ENCODE results near the gene USPL1. TPM values are rescaled to one million over a fixed set of nuclear protein-coding genes. Genes with fewer than 3 reads are reported as not detected.
A peak's percentile ranks its signal among the peaks of the same experiment; 100 is the strongest.

USPL1 gene
- total RNA-seq, 4 donors from 2014 or later, result 23.6 to 31.0 (median 27.5) TPM

- no peak for DNase-seq
- Histone ChIP-seq H3K4me3 (replicated peaks in 1 of 3) (no peak overlapping the region), H3K4me1 (peaks cover 0 to 5% of the 10 kb centered on the region in 2 donors), H3K27ac (no peak overlapping the region), H3K27me3 (no peaks in the 10 kb centered on the region), H3K9me3 (no peaks in the 10 kb centered on the region), H3K36me3 (no peaks in the 10 kb centered on the region)
- 86 to 88% methylated on average over 2 of the region's 2 CpGs for WGBS, 2 donors
- no peak for TF ChIP-seq POLR2A (IDR thresholded peaks at IDR 0.05)
- TF ChIP-seq, protein P1, sequence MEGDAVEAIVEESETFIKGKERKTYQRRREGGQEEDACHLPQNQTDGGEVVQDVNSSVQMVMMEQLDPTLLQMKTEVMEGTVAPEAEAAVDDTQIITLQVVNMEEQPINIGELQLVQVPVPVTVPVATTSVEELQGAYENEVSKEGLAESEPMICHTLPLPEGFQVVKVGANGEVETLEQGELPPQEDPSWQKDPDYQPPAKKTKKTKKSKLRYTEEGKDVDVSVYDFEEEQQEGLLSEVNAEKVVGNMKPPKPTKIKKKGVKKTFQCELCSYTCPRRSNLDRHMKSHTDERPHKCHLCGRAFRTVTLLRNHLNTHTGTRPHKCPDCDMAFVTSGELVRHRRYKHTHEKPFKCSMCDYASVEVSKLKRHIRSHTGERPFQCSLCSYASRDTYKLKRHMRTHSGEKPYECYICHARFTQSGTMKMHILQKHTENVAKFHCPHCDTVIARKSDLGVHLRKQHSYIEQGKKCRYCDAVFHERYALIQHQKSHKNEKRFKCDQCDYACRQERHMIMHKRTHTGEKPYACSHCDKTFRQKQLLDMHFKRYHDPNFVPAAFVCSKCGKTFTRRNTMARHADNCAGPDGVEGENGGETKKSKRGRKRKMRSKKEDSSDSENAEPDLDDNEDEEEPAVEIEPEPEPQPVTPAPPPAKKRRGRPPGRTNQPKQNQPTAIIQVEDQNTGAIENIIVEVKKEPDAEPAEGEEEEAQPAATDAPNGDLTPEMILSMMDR (IDR thresholded peaks at IDR 0.05), result no peak
- intact Hi-C loops (cut with DNase I), result no loop called here
These were observed 68.3 kb downstream of the USPL1 start for GRCh38 chr13:30685987-30686386.

DNA sequence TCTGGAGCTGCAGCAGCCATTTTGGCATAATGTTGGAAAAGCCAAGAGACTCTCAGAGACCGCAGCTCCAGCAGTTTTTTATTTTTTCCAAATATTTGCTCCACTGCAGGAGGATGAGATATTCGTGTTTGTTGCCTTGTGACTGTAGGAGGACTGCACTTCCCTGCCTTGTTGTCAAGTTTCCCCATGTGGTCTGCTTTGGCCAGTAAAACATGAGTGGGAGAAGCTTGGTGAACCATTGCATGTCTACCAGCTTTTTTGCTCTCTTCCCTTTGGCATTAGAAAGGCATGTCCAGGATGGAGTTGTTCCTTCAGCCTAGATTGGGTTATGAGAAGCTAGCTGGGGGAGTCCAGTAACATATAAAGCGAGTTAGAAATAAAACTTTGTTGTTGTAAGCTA lies 69.9 kb downstream of the USPL1 start:
- Histone ChIP-seq H3K36me3 (no peaks in the 10 kb centered on the region), H3K4me1 (peaks cover 0 to 5% of the 10 kb centered on the region in 2 donors), H3K27ac (no peak overlapping the region), H3K9me3 (no peaks in the 10 kb centered on the region), H3K4me3 (replicated peaks in 1 of 3) (no peak overlapping the region), H3K27me3 (no peaks in the 10 kb centered on the region)
- intact Hi-C loops (cut with DNase I), result no loop called here
- TF ChIP-seq, protein P1 (IDR thresholded peaks at IDR 0.05), result no peak
- no peak for TF ChIP-seq POLR2A (IDR thresholded peaks at IDR 0.05)
- no peak for DNase-seq
- WGBS, 2 donors, result 85 to 95% methylated on average over 3 of the region's 3 CpGs

- Histone ChIP-seq H3K4me3 (replicated peaks in 1 of 3) (no peak overlapping the region), H3K27ac (peak overlapping the region in 1 of 3 donors; percentile 56), H3K27me3 (no peaks in the 10 kb centered on the region), H3K4me1 (peaks cover 0 to 5% of the 10 kb centered on the region in 2 donors), H3K36me3 (no peaks in the 10 kb centered on the region), H3K9me3 (no peaks in the 10 kb centered on the region)
- 92% methylated on average over 14 of the region's 14 CpGs for WGBS, 2 donors
- no peak for TF ChIP-seq POLR2A (IDR thresholded peaks at IDR 0.05)
- TF ChIP-seq, protein P1 (IDR thresholded peaks at IDR 0.05), result no peak
- intact Hi-C loops (cut with DNase I), result no loop called here
- DNase-seq, result no peak
These were observed 72.0 kb downstream of the USPL1 start for GRCh38 chr13:30689752-30690151.

GRCh38 chr13:30690282-30691188 lies 72.8 kb downstream of the USPL1 start:
- DNase-seq, result peak; percentile 43 to 44
- WGBS, 2 donors, result 31 to 40% methylated on average over 21 of the region's 21 CpGs
- TF ChIP-seq, protein P1 (IDR thresholded peaks at IDR 0.05), result no peak
- TF ChIP-seq POLR2A (IDR thresholded peaks at IDR 0.05), result no peak

GRCh38 chr13:30692113-30692512 lies 74.4 kb downstream of the USPL1 start:
- 86 to 100% methylated on average over 1 of the region's 1 CpG for WGBS, 2 donors
- TF ChIP-seq, protein P1 (IDR thresholded peaks at IDR 0.05), result no peak
- TF ChIP-seq POLR2A (IDR thresholded peaks at IDR 0.05), result no peak

More at GRCh38 chr13:30690282-30691188, 72.8 kb downstream of the USPL1 start:
- intact Hi-C loops (cut with DNase I), result no loop called here
- Histone ChIP-seq H3K4me1 (peaks cover 0 to 5% of the 10 kb centered on the region in 2 donors), H3K9me3 (no peaks in the 10 kb centered on the region), H3K27me3 (no peaks in the 10 kb centered on the region), H3K4me3 (replicated peaks in 1 of 3) (peak overlapping the region in 2 of 3 donors; percentile 1 to 22), H3K36me3 (no peaks in the 10 kb centered on the region), H3K27ac (peak overlapping the region in 2 of 3 donors; percentile 29 to 56)

More at GRCh38 chr13:30692113-30692512, 74.4 kb downstream of the USPL1 start:
- Histone ChIP-seq H3K4me1 (peaks cover 0 to 11% of the 10 kb centered on the region in 2 donors), H3K9me3 (no peaks in the 10 kb centered on the region), H3K36me3 (no peaks in the 10 kb centered on the region), H3K4me3 (replicated peaks in 1 of 3) (no peak overlapping the region), H3K27ac (no peak overlapping the region), H3K27me3 (no peaks in the 10 kb centered on the region)
- DNase-seq, result no peak
- intact Hi-C loops (cut with DNase I), result no loop called here
